Skeletal muscle tissue (tissue), 4 donors: ENCODE data around the gene AMZ1. TPM values are rescaled to one million over a fixed set of nuclear protein-coding genes. Genes with fewer than 3 reads are reported as not detected.

Experiments used
- H3K27ac ChIP-seq: one replicate; pipeline ENCODE4 v1.7.0; 2013; ENCODE audit warnings: mild to moderate bottlenecking, low read depth, low read length, inconsistent platforms
- H3K27me3 ChIP-seq, 3 donors: one replicate each; pipeline ENCODE4 v1.7.0; 2013; ENCODE audit warnings: low read length in 3 of 3; ENCODE audit not compliant: control insufficient read depth in 3 of 3, insufficient read depth in 3 of 3
- H3K36me3 ChIP-seq, 3 donors: one replicate each; pipeline ENCODE4 v1.7.0; 2013; ENCODE audit warnings: low read length in 3 of 3; ENCODE audit not compliant: control insufficient read depth in 3 of 3, insufficient read depth in 3 of 3
- H3K4me1 ChIP-seq, 3 donors: one replicate each; pipeline ENCODE4 v1.7.0; 2013; ENCODE audit warnings: low read length in 3 of 3, mild to moderate bottlenecking in 3 of 3; ENCODE audit not compliant: control insufficient read depth in 3 of 3, insufficient read depth in 3 of 3
- H3K4me3 ChIP-seq, 3 donors: one replicate each; pipeline ENCODE4 v1.7.0; 2013; ENCODE audit warnings: low read length in 3 of 3
- H3K9ac ChIP-seq, 3 donors: one replicate each; pipeline ENCODE4 v1.7.0; 2013; ENCODE audit warnings: low read length in 3 of 3, mild to moderate bottlenecking in 3 of 3, moderate library complexity in 2 of 3, low read depth in 1 of 3
- H3K9me3 ChIP-seq, 3 donors: one replicate each; pipeline ENCODE4 v1.7.0; 2013; ENCODE audit warnings: low read length in 3 of 3; ENCODE audit not compliant: control insufficient read depth in 3 of 3
- total RNA-seq: library from RNA; depleted of rRNA; stranded (reverse); fragments of >200 nt; gene quantifications from one replicate; pipeline ENCODE4 v1.2.3, GENCODE V29; 2014
- donor health status: Osteomylitis.

AMZ1 gene
- total RNA-seq, 1 donor from 2014 or later, result under 0.01 TPM

DNA sequence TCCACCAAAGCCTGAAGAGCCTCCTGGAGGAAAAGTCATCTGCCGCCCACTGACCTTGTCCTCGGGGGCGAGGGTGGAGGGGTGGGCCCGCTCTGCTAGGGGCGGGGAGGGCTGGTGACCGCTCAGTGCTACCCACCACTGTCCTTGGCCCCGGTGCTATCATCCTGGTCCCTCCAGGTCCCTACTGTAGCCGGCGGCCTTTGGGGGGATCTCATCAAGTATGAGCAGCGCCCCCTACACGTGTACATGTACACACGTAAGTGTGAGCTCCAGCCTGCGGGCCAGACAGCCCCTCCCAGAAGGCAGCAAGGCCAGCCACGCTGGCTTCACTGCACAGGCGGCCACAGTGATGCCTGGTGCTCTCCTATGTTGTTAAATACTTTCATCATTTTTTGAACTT, 36.7 kb upstream of the AMZ1 start:
- Histone ChIP-seq H3K27me3 (no peaks in the 10 kb centered on the region), H3K9me3 (no peaks in the 10 kb centered on the region), H3K4me3 (no peak overlapping the region), H3K36me3 (peaks cover 2 to 10% (median 3%) of the 10 kb centered on the region in 3 donors), H3K27ac (no peak overlapping the region), H3K4me1 (no peaks in the 10 kb centered on the region), H3K9ac (no peak overlapping the region)

DNA sequence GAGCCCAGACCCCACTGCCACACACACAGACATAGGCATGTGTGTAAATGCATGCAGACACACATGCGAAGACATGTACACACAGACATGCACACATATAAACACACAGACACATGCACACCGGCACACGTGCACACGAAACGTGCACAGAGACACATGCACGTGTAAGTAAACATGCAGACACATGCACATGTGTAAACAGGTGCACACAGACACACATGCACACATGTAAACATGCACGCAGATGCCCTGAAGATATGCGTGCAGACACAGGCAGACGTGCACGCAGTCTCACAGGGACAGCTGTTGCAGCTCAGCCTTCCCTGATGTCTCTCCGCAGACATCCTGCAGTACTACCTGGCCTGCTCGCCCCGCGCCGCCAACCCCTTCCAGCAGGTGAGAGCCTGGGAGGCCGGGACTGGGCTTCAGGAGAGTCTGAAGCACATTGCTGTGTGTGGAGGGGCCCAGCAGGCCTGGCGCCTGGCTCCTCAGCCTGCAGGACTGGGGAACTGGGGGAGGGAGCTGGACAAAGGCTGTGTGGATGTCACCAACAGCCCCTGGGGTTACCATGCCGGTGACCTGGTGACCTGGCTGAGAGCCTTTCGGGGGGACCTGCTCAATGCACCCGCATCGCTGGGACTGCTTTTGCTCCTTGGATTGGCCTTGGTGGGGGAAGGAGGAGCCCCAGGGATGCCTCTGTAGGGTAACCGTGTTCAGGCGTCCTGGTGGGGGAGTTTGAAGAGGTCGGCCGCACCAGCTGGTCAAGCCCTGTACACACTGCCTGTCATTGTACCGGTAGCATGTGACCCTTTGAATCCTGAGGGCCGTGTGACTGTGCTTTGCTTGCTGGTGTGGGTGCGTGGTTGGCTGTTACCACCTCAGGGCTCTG, 35.9 kb upstream of the AMZ1 start:
- no peaks in the 10 kb centered on the region for H3K27me3 ChIP-seq
- no peak overlapping the region for H3K27ac ChIP-seq
- H3K9me3 ChIP-seq, result no peaks in the 10 kb centered on the region
- peaks cover 2 to 13% (median 3%) of the 10 kb centered on the region in 3 donors for H3K36me3 ChIP-seq
- H3K9ac ChIP-seq, result no peak overlapping the region
- H3K4me1 ChIP-seq, result no peaks in the 10 kb centered on the region
- H3K4me3 ChIP-seq, result no peak overlapping the region

DNA sequence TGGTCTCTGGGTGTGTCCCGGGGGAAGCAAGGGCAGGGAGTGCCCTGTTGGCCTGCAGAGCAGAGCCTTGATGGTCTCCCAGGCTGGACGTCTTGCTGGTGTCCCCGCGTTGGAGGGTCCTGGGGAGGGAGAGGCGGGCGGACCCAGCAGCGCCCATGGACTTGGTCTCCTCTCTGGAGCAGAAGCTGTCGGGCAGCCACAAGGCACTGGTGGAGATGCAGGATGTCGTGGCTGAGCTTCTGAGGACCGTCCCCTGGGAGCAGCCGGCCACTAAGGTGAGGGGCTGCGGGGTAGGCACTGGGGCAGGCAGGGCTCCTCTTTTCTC, 35.3 kb upstream of the AMZ1 start:
- peaks cover 2 to 10% (median 3%) of the 10 kb centered on the region in 3 donors for H3K36me3 ChIP-seq
- H3K4me3 ChIP-seq, result no peak overlapping the region

DNA sequence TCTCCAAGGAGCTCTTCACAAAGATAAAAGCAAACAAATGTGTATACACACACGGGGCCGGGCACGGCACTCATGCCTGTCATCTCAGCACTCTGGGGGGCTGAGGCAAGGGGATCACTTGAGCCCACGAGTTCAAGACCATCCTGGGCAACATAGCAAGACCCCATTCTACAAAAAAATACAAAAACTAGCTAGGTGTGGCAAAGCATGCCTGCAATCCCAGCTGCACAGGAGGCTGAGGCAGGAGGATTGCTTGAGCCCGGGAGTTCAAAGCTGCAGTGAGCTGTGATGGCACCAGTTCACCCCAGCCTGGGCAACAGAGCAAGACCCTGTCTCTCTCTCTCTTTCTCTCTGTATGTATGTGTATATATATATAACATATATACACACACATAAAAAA, 33.9 kb upstream of the AMZ1 start:
- Histone ChIP-seq H3K36me3 (peaks cover 0 to 6% (median 2%) of the 10 kb centered on the region in 3 donors), H3K9ac (no peak overlapping the region), H3K9me3 (no peaks in the 10 kb centered on the region), H3K4me3 (no peak overlapping the region), H3K27ac (no peak overlapping the region), H3K4me1 (no peaks in the 10 kb centered on the region), H3K27me3 (no peaks in the 10 kb centered on the region)

More for the DNA sequence above, 35.3 kb upstream of the AMZ1 start:
- Histone ChIP-seq H3K9ac (no peak overlapping the region), H3K27me3 (no peaks in the 10 kb centered on the region), H3K27ac (no peak overlapping the region), H3K9me3 (no peaks in the 10 kb centered on the region), H3K4me1 (no peaks in the 10 kb centered on the region)

DNA sequence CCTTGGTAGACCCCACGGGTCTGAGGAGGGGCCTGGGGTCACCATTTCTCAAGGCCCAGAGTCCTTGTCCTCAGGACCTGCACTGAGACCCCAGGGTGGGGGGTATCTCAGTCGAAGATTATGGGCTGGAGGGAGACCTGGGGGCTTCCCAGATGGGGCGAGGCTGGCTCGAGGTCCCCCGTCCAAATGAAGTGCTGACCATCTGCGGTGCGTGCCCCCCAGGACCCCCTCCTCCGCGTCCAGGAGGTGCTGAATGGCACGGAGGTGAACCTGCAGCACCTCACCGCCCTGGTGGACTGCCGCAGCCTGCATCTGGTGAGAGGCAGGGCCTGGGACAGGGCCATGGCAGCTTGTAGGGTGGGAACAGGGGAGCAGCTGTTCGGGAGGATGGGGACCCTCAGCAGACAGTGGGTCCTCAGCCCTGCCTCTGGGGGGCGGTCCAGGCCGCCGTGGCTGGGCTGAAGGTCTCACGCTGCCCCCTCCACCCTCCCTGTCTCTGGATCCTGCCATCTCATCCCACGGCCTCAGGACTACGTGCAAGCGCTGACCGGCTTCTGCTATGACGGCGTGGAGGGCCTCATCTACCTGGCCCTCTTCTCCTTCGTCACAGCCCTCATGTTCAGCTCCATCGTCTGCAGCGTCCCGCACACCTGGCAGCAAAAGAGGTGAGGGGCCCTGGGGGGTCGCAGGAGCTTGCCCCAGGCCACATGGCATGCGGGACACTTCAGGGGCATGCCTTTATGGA, 32.0 kb upstream of the AMZ1 start:
- H3K27me3 ChIP-seq, result no peaks in the 10 kb centered on the region
- no peak overlapping the region for H3K9ac ChIP-seq
- no peaks in the 10 kb centered on the region for H3K9me3 ChIP-seq
- H3K36me3 ChIP-seq, result peaks cover 0 to 6% (median 0%) of the 10 kb centered on the region in 3 donors
- no peaks in the 10 kb centered on the region for H3K4me1 ChIP-seq
- no peak overlapping the region for H3K4me3 ChIP-seq
- no peak overlapping the region for H3K27ac ChIP-seq

DNA sequence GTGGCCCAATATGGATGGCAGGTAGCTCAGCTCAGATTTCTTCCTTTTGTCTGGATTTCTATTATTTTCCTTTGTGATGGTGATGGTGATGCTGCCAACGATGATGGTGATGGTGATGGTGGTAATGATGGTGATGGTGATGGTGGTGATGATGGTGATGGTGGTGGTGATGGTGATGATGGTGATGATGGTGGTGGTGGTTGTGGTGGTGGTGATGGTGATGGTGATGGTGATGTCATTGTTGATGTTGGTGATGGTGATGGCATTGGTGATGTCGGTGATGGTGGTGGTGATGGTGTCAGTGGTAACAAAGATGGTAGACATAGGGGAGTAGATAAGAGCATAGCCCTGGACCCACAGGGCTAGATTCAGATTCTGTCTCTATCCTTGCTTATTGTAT, 30.8 kb upstream of the AMZ1 start:
- peaks cover 0 to 3% (median 0%) of the 10 kb centered on the region in 3 donors for H3K36me3 ChIP-seq
- H3K4me1 ChIP-seq, result no peaks in the 10 kb centered on the region
- H3K9ac ChIP-seq, result no peak overlapping the region
- no peak overlapping the region for H3K4me3 ChIP-seq
- no peak overlapping the region for H3K27ac ChIP-seq
- no peaks in the 10 kb centered on the region for H3K27me3 ChIP-seq
- H3K9me3 ChIP-seq, result no peaks in the 10 kb centered on the region

DNA sequence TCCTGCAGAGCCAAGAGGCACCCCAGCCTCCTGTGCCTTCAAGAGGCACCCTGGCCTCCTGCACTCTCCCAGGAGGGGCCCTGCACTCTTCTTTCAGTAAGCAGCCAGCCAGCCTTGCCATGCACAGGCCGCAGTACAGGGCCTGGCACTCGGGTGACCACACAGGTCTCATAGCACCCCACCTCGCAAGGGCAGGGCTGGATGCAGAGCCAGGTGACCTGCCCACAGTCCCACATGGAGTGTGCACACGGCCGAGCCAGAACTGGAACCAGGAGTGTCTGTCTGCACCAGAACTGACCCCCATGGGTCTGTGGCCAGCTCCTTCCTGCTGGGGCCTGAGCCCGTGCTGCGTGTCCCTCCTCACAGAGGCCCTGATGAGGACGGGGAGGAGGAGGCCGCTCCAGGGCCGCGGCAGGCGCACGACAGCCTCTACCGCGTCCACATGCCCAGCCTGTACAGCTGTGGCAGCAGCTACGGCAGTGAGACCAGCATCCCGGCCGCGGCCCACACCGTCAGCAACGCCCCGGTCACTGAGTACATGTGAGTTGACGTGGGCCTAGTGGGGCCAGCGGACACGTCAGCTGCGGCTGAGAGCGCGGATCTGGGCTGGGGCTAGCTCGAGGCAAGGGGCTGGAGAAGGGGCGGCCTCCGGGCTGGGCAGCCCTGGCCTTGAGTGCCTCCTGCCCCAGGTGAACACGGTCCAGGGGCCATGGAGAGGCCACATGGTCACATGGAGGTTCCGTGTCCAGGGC, 29.9 kb upstream of the AMZ1 start:
- Histone ChIP-seq H3K36me3 (peaks cover 0 to 3% (median 0%) of the 10 kb centered on the region in 3 donors), H3K4me1 (peaks cover 6 to 7% (median 7%) of the 10 kb centered on the region in 3 donors)

DNA sequence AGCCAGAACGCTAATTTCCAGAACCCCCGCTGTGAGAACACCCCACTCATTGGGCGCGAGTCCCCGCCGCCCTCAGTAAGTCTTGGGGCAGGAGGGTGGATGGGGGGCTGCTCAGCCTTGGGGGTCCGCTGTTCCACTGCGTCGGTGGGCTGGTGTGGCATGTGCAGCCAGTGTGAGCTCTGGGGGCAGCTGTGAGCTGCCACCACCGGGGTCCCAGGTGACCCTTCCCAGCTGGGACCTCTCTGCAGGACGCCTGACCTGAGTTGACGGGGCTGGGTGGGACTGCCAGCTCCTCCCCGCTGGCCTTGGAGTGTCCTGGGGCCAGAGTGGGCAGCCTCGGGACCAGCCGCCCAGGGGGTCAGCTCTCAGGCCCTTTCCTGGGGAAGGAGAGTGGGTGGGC, 29.1 kb upstream of the AMZ1 start:
- Histone ChIP-seq H3K4me3 (no peak overlapping the region), H3K4me1 (peaks cover 15 to 16% (median 15%) of the 10 kb centered on the region in 3 donors), H3K9me3 (no peaks in the 10 kb centered on the region), H3K27me3 (no peaks in the 10 kb centered on the region), H3K27ac (no peak overlapping the region), H3K9ac (no peak overlapping the region), H3K36me3 (peaks cover 0 to 3% (median 0%) of the 10 kb centered on the region in 3 donors)

More for the DNA sequence above, 29.9 kb upstream of the AMZ1 start:
- no peak overlapping the region for H3K9ac ChIP-seq
- H3K4me3 ChIP-seq, result no peak overlapping the region
- H3K9me3 ChIP-seq, result no peaks in the 10 kb centered on the region
- H3K27me3 ChIP-seq, result no peaks in the 10 kb centered on the region
- no peak overlapping the region for H3K27ac ChIP-seq

DNA sequence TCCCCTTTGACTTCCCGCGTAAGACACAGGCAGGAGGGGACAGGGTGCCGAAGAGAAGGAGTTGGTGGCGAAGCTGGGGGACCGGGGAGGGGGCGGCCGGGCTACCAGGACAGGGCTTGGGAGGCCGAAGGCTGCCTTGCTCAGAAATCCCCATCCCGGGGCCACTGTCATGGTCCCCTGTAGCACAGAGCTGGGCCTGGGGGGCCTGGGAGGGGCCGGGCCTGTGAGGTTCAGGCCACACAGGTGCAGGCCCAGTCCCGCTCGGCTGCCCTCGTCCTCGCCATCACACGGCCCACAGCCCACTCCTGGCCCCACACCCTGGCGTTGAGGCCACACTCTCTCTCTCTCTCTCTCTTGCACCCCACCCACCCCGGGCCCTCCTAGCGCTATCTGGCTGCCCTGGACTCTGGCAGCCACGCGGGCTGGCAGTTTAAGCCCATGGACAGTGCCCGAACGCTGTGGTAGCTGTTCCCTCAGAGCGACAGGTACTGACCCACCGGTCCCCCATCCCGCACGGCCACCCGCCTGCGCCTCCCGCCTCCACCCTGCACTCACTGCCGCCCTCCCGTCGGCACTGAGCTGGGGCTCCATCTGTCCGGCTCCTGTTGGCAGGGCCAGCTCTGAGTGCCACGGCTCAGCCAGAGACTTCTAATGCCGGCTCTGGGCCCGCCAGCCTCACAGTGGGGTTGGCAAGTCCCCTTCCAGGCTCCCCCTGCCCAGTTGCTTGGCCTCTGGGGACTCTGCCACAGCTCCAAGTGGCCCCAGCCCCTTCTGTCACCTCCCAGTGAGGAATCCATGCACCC, 28.2 kb upstream of the AMZ1 start:
- Histone ChIP-seq H3K27ac (no peak overlapping the region), H3K9ac (no peak overlapping the region), H3K27me3 (no peaks in the 10 kb centered on the region), H3K4me3 (no peak overlapping the region), H3K36me3 (peaks cover 0 to 3% (median 0%) of the 10 kb centered on the region in 3 donors), H3K9me3 (no peaks in the 10 kb centered on the region), H3K4me1 (peaks cover 16 to 18% (median 16%) of the 10 kb centered on the region in 3 donors)
